ENCODE measurements around the gene NFIX.

NFIX gene

GRCh38 chr19:13005861-13006370, 10.6 kb downstream of the NFIX start:
- no peaks in the 10 kb centered on the region for H3K9me3 ChIP-seq
- no peaks in the 10 kb centered on the region for H3K36me3 ChIP-seq
- H3K27ac ChIP-seq = no peak overlapping the region
- TF ChIP-seq CTCF (IDR thresholded peaks at IDR 0.05) = no peak
- peaks cover 35% of the 10 kb centered on the region for H3K27me3 ChIP-seq
- H3K4me3 ChIP-seq (ENCODE audit: low read depth in 1 of 2, low read length in 1 of 2) = no peak overlapping the region
- no peaks in the 10 kb centered on the region for H3K4me1 ChIP-seq (ENCODE audit: control insufficient read depth in 1 of 2, insufficient read depth in 1 of 2, low read depth in 1 of 2, low read length in 1 of 2)

DNA sequence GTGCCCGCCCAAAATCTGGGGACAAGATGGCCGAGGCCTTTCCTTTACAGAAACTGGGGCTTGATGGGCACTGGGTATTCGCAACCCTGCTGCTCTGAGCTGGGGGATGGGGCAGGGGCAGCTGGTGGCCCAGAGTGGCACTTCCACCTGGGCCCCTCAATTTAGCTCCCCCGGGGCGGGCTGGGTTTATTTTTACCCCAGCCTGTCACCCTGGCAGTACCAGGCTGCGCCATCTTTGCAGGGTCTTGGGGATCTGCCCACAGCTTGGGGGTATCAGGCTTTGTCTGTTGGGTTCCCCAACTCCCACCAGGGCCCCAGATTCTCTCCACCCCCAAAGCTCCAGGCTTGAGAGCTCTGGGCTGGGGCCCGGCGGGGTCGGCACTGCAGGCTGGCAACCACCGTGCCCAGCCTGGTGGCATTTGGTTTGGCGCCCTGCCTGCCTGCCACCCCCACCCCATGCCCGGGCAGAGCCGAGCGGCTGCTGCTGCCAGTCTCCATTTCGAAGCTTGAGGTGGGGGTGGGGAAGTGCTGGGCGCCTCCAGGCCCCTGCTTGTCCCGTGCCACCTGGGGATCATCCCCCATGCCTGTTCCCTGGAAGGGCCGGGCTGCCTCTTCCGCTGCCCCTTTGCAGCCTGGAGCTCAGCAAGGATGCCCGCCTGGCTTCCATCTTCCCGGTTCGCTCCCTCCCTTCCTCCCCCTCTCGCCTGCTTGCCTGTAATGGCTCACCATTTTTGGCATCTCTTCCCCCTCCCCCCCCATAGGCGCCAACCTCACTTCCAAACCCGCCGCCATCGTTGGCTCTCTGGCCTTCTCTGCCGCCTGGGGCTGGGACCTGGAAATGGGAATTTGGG, 11.4 kb downstream of the NFIX start:
- no peaks in the 10 kb centered on the region for H3K4me1 ChIP-seq (ENCODE audit: control insufficient read depth in 1 of 2, insufficient read depth in 1 of 2, low read depth in 1 of 2, low read length in 1 of 2)
- H3K4me3 ChIP-seq (ENCODE audit: low read depth in 1 of 2, low read length in 1 of 2) = no peak overlapping the region
- H3K27me3 ChIP-seq = peaks cover 42% of the 10 kb centered on the region
- no peak for TF ChIP-seq CTCF (IDR thresholded peaks at IDR 0.05)
- H3K9me3 ChIP-seq = no peaks in the 10 kb centered on the region
- no peaks in the 10 kb centered on the region for H3K36me3 ChIP-seq
- no peak overlapping the region for H3K27ac ChIP-seq

DNA sequence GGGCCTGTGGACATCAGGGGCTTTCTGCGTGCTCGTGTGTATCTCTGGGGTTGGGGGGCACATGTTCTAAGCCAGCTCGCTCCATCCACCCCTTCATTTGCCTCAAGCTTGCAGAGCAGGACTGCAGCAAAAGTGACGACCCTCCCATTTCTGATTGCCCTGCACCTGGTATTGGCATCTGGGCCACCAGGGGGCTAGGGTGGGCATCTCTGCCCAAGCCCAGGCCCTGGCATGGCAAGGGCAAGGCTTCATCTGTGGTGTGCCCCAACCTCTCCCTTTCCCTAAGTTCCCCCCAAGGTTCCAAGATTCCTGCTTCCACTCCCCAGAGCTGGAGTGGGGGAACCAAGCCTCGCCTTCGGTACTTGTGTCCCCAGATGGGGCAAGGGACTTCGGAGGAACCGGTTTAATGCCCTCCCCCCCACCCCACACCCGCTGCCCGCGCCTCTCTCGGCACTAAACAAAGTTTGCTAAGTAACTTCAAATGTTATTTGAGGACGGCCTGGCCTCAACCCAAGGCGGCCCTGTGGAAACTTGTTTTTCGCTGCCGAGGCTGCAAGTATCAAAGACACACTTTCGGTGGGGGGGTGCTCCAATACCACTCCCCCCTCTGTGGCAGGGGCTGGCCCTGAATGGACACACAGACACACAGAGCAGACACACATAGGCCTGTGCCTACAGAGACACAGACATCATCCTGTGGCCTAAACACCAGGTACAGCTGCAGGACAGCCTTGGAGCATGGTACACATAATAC, 12.2 kb downstream of the NFIX start:
- TF ChIP-seq CTCF (IDR thresholded peaks at IDR 0.05) = no peak
- Histone ChIP-seq H3K27ac (no peak overlapping the region), H3K9me3 (no peaks in the 10 kb centered on the region), H3K4me3 (ENCODE audit: low read depth in 1 of 2, low read length in 1 of 2) (no peak overlapping the region), H3K36me3 (no peaks in the 10 kb centered on the region), H3K27me3 (peaks cover 51% of the 10 kb centered on the region), H3K4me1 (ENCODE audit: control insufficient read depth in 1 of 2, insufficient read depth in 1 of 2, low read depth in 1 of 2, low read length in 1 of 2) (peaks cover 0 to 6% of the 10 kb centered on the region in 2 experiments)

GRCh38 chr19:13008926-13009787, 13.9 kb downstream of the NFIX start:
- H3K27ac ChIP-seq = no peak overlapping the region
- no peaks in the 10 kb centered on the region for H3K9me3 ChIP-seq
- TF ChIP-seq CTCF (IDR thresholded peaks at IDR 0.05) = no peak
- H3K27me3 ChIP-seq = peaks cover 67% of the 10 kb centered on the region
- H3K4me1 ChIP-seq (ENCODE audit: control insufficient read depth in 1 of 2, insufficient read depth in 1 of 2, low read depth in 1 of 2, low read length in 1 of 2) = peaks cover 5 to 23% of the 10 kb centered on the region in 2 experiments
- H3K4me3 ChIP-seq (ENCODE audit: low read depth in 1 of 2, low read length in 1 of 2) = no peak overlapping the region
- H3K36me3 ChIP-seq = no peaks in the 10 kb centered on the region
